GM19193 (cell line): Measurements from ENCODE around the gene CEP128.

Source experiments
- POLR2A ChIP-seq: IDR thresholded peaks from 4 replicates; pipeline ENCODE4 v1.6.1; 2011; ENCODE audit not compliant: insufficient read depth, insufficient read length; ENCODE audit errors: extremely low read depth

CEP128 gene

GRCh38 chr14:80930836-80931389, 10.6 kb downstream of the CEP128 start:
- TF ChIP-seq POLR2A, result no peak

- TF ChIP-seq POLR2A, result no peak
Measured at GRCh38 chr14:80930095-80930494, 11.4 kb downstream of the CEP128 start.

GRCh38 chr14:80927083-80927989, 14.2 kb downstream of the CEP128 start:
- no peak for TF ChIP-seq POLR2A

GRCh38 chr14:80926397-80927082, 15.0 kb downstream of the CEP128 start:
- TF ChIP-seq POLR2A, result no peak

GRCh38 chr14:80924365-80925103, 17.0 kb downstream of the CEP128 start:
- TF ChIP-seq POLR2A, result no peak

- TF ChIP-seq POLR2A, result no peak
Measured at GRCh38 chr14:80923368-80923767, 18.2 kb downstream of the CEP128 start.

GRCh38 chr14:80919622-80920021, 21.9 kb downstream of the CEP128 start:
- no peak for TF ChIP-seq POLR2A

GRCh38 chr14:80906946-80907345, 34.6 kb downstream of the CEP128 start:
- no peak for TF ChIP-seq POLR2A

GRCh38 chr14:80906336-80906735, 35.2 kb downstream of the CEP128 start:
- TF ChIP-seq POLR2A, result no peak

GRCh38 chr14:80902608-80903007, 38.9 kb downstream of the CEP128 start:
- TF ChIP-seq POLR2A, result no peak

- TF ChIP-seq POLR2A, result no peak
Measured at GRCh38 chr14:80901822-80902221, 39.7 kb downstream of the CEP128 start.

- no peak for TF ChIP-seq POLR2A
Measured at GRCh38 chr14:80901260-80901659, 40.3 kb downstream of the CEP128 start.

- no peak for TF ChIP-seq POLR2A
Measured at GRCh38 chr14:80872645-80873044, 68.9 kb downstream of the CEP128 start.

- no peak for TF ChIP-seq POLR2A
Measured at GRCh38 chr14:80868260-80868659, 73.3 kb downstream of the CEP128 start.

- no peak for TF ChIP-seq POLR2A
Measured at GRCh38 chr14:80867798-80868197, 73.7 kb downstream of the CEP128 start.
